Measurements from ENCODE around the gene BUD31.

The BUD31 gene

GRCh38 chr7:99408379-99409191 is at the start of gene BUD31, which contains the start of gene PDAP1:
Gene BUD31 (plus strand): TSS chr7:99408969. CDS start chr7:99411093, 2,124 bp downstream.
Gene PDAP1 (minus strand): TSS chr7:99408597. CDS start chr7:99408548, 49 bp downstream.
- ChIA-PET CTCF (no interaction called here), POLR2A (interaction anchor here (0.7 to 2.9 kb wide), 23 partner anchors 9 to 150 kb away, joined by 3 to 24 read pairs (median 5); partner anchors contain the start of genes ARPC1A, ARPC1B, CPSF4 and FAM200A)
- TF ChIP-seq TARDBP (IDR thresholded peaks at IDR 0.05): no peak
- no peak for TF ChIP-seq FOXA1 (IDR thresholded peaks at IDR 0.05)
- TF ChIP-seq SP1 (IDR thresholded peaks at IDR 0.05): no peak
- 0 out of 2 replicates have a peak, but pooled peaks have one; percentile 27 for TF ChIP-seq LEF1 (IDR thresholded peaks at IDR 0.05; ENCODE audit: borderline replicate concordance)
- TF ChIP-seq FOXK2 (IDR thresholded peaks at IDR 0.05): no peak
- no peak for TF ChIP-seq ARNT (IDR thresholded peaks at IDR 0.05)
- no peak; the same call in 1 of the 2 replicates for TF ChIP-seq PKNOX1 (IDR thresholded peaks at IDR 0.05)
- no peak for TF ChIP-seq BHLHE40 (IDR thresholded peaks at IDR 0.05; ENCODE audit: borderline replicate concordance)
- no peak for TF ChIP-seq ZNF384 (IDR thresholded peaks at IDR 0.05)
- TF ChIP-seq FOXM1 (IDR thresholded peaks at IDR 0.05; ENCODE audit: borderline replicate concordance): no peak
- no peak for TF ChIP-seq HDGF (IDR thresholded peaks at IDR 0.05; ENCODE audit: borderline replicate concordance)
- no peak for TF ChIP-seq NFRKB (IDR thresholded peaks at IDR 0.05)
- peak; percentile 11; the same call in 1 of the 2 replicates for TF ChIP-seq L3MBTL2 (conservative IDR thresholded peaks at IDR 0.05)
- no peak for TF ChIP-seq SUZ12 (IDR thresholded peaks at IDR 0.05)
- TF ChIP-seq ELF4 (IDR thresholded peaks at IDR 0.05): peak; percentile 91
- 0 out of 2 replicates have a peak, but pooled peaks have one; percentile 7 for TF ChIP-seq CTBP1 (IDR thresholded peaks at IDR 0.05; ENCODE audit: borderline replicate concordance)

GRCh38 chr7:99359465-99360154 is 49.2 kb upstream of the BUD31 start:
- no peak for DNase-seq (ENCODE audit: extremely low spot score)
- POLR2A ChIA-PET: interaction anchor here (2.1 kb wide), 1 partner anchor 49 kb away, joined by 6 read pairs; the partner anchor contains the start of genes BUD31 and PDAP1
- TF ChIP-seq CTBP1 (IDR thresholded peaks at IDR 0.05; ENCODE audit: borderline replicate concordance): no peak
- no peak for TF ChIP-seq NFRKB (IDR thresholded peaks at IDR 0.05)
- no peak for TF ChIP-seq FOXA1 (IDR thresholded peaks at IDR 0.05)
- no peak for TF ChIP-seq ARNT (IDR thresholded peaks at IDR 0.05)
- no peak for TF ChIP-seq BHLHE40 (IDR thresholded peaks at IDR 0.05; ENCODE audit: borderline replicate concordance)
- no peak for TF ChIP-seq ZNF384 (IDR thresholded peaks at IDR 0.05)
- TF ChIP-seq ELF4 (IDR thresholded peaks at IDR 0.05): no peak
- TF ChIP-seq SP1 (IDR thresholded peaks at IDR 0.05): no peak
- no peak for TF ChIP-seq FOXK2 (IDR thresholded peaks at IDR 0.05)
- TF ChIP-seq PKNOX1 (IDR thresholded peaks at IDR 0.05): no peak
- CTCF ChIA-PET: no interaction called here

More at GRCh38 chr7:99408379-99409191, at the start of gene BUD31, which contains the start of gene PDAP1:
- peak; percentile 94 for DNase-seq (ENCODE audit: extremely low spot score)

GRCh38 chr7:99362801-99363200 is 46.0 kb upstream of the BUD31 start:
- TF ChIP-seq FOXK2 (IDR thresholded peaks at IDR 0.05): no peak
- TF ChIP-seq CTBP1 (IDR thresholded peaks at IDR 0.05; ENCODE audit: borderline replicate concordance): no peak
- no peak for TF ChIP-seq NFRKB (IDR thresholded peaks at IDR 0.05)
- TF ChIP-seq BHLHE40 (IDR thresholded peaks at IDR 0.05; ENCODE audit: borderline replicate concordance): no peak
- TF ChIP-seq FOXA1 (IDR thresholded peaks at IDR 0.05): no peak
- no peak for TF ChIP-seq HDGF (IDR thresholded peaks at IDR 0.05; ENCODE audit: borderline replicate concordance)
- TF ChIP-seq SUZ12 (IDR thresholded peaks at IDR 0.05): no peak
- TF ChIP-seq SP1 (IDR thresholded peaks at IDR 0.05): no peak
- no peak for TF ChIP-seq LEF1 (IDR thresholded peaks at IDR 0.05; ENCODE audit: borderline replicate concordance)
- no peak for TF ChIP-seq PKNOX1 (IDR thresholded peaks at IDR 0.05)
- no peak for TF ChIP-seq ELF4 (IDR thresholded peaks at IDR 0.05)
- TF ChIP-seq TARDBP (IDR thresholded peaks at IDR 0.05): no peak
- TF ChIP-seq L3MBTL2 (conservative IDR thresholded peaks at IDR 0.05): no peak
- TF ChIP-seq ARNT (IDR thresholded peaks at IDR 0.05): no peak
- TF ChIP-seq ZNF384 (IDR thresholded peaks at IDR 0.05): no peak
- TF ChIP-seq FOXM1 (IDR thresholded peaks at IDR 0.05; ENCODE audit: borderline replicate concordance): no peak
- DNase-seq (ENCODE audit: extremely low spot score): no peak
- CTCF ChIA-PET: no interaction called here
- POLR2A ChIA-PET: no interaction called here

- ChIA-PET POLR2A (no interaction called here), CTCF (no interaction called here)
- DNase-seq (ENCODE audit: extremely low spot score): no peak
- TF ChIP-seq FOXA1 (IDR thresholded peaks at IDR 0.05) (no peak), TARDBP (IDR thresholded peaks at IDR 0.05) (no peak), NFRKB (IDR thresholded peaks at IDR 0.05) (no peak), BHLHE40 (IDR thresholded peaks at IDR 0.05; ENCODE audit: borderline replicate concordance) (no peak), SUZ12 (IDR thresholded peaks at IDR 0.05) (no peak), ZNF384 (IDR thresholded peaks at IDR 0.05) (no peak), FOXK2 (IDR thresholded peaks at IDR 0.05) (no peak)
These were observed 45.5 kb upstream of the BUD31 start for GRCh38 chr7:99363286-99363685.

- no peak for TF ChIP-seq L3MBTL2 (conservative IDR thresholded peaks at IDR 0.05)
- no peak for TF ChIP-seq PKNOX1 (IDR thresholded peaks at IDR 0.05)
- no peak for TF ChIP-seq BHLHE40 (IDR thresholded peaks at IDR 0.05; ENCODE audit: borderline replicate concordance)
- TF ChIP-seq ZNF384 (IDR thresholded peaks at IDR 0.05): peak; percentile 61
- ChIA-PET CTCF (interaction anchor here (0.6 kb wide), 2 partner anchors 13 to 23 kb away, joined by 3 read pairs; no protein-coding TSS in a partner anchor), POLR2A (no interaction called here)
- DNase-seq (ENCODE audit: extremely low spot score): peak; percentile 64
These were observed 43.2 kb upstream of the BUD31 start for GRCh38 chr7:99365318-99366141.
